Activated CD4-positive, CD25-positive, alpha-beta regulatory T cell treated with anti-CD3 and anti-CD28 coated beads, Interleukin-2, amount 50 U/mL, for 16 hours (primary cell): ENCODE data around the gene INPP5D.
"Not testable (repeated sequence)": the region's sequence is repeated elsewhere in the genome, so short reads cannot be mapped to it uniquely, and the experiment has no call there.

Experiments used
- DNase-seq: peaks from one replicate; pipeline ENCODE4 v3.0.0-alpha.2; 2020; ENCODE audit warnings: low read depth, low spot score

INPP5D gene

GRCh38 chr2:233116946-233117345 is 56.8 kb downstream of the INPP5D start:
- DNase-seq, result no peak

- DNase-seq, result no peak
These were observed 57.2 kb downstream of the INPP5D start for GRCh38 chr2:233117351-233117750.

- DNase-seq, result no peak
These were observed 57.9 kb downstream of the INPP5D start for GRCh38 chr2:233117811-233118647.

- no peak for DNase-seq
These were observed 58.5 kb downstream of the INPP5D start for GRCh38 chr2:233118648-233119000.

- DNase-seq, result no peak
These were observed 59.0 kb downstream of the INPP5D start for GRCh38 chr2:233119123-233119522.

- DNase-seq, result no peak
These were observed 59.7 kb downstream of the INPP5D start for GRCh38 chr2:233119806-233120205.

- DNase-seq, result no peak
These were observed 60.3 kb downstream of the INPP5D start for GRCh38 chr2:233120459-233120858.

- DNase-seq, result no peak
These were observed 61.7 kb downstream of the INPP5D start for GRCh38 chr2:233121856-233122255.

GRCh38 chr2:233122541-233122940 is 62.4 kb downstream of the INPP5D start:
- DNase-seq, result no peak

- DNase-seq, result not testable (repeated sequence)
These were observed 63.4 kb downstream of the INPP5D start for GRCh38 chr2:233123576-233123975.

- DNase-seq, result no peak
These were observed 64.4 kb downstream of the INPP5D start for GRCh38 chr2:233124421-233125080.

- no peak for DNase-seq
These were observed 65.4 kb downstream of the INPP5D start for GRCh38 chr2:233125455-233126065.

GRCh38 chr2:233129351-233129978 is 69.3 kb downstream of the INPP5D start:
- no peak for DNase-seq

- DNase-seq, result no peak
These were observed 69.9 kb downstream of the INPP5D start for GRCh38 chr2:233130024-233130423.

GRCh38 chr2:233130481-233131020 is 70.4 kb downstream of the INPP5D start:
- DNase-seq, result no peak

- no peak for DNase-seq
These were observed 72.0 kb downstream of the INPP5D start for GRCh38 chr2:233131936-233132720.

GRCh38 chr2:233133239-233133638 is 73.1 kb downstream of the INPP5D start:
- DNase-seq, result no peak

- no peak for DNase-seq
These were observed 75.3 kb downstream of the INPP5D start for GRCh38 chr2:233135421-233135820.

- DNase-seq, result no peak
These were observed 76.9 kb downstream of the INPP5D start for GRCh38 chr2:233137040-233137439.

- no peak for DNase-seq
These were observed 80.0 kb downstream of the INPP5D start for GRCh38 chr2:233140077-233140585.

GRCh38 chr2:233140978-233141377 is 80.8 kb downstream of the INPP5D start:
- no peak for DNase-seq
